Activated T-helper 1 cell treated with anti-CD3 and anti-CD28 coated beads, Interleukin-2, amount 50 U/mL, for 16 hours (primary cell): Measurements from ENCODE around the gene FBXW11.
"Not testable (repeated sequence)": the region's sequence is repeated elsewhere in the genome, so short reads cannot be mapped to it uniquely, and the experiment has no call there.

Experiments
- DNase-seq, 2 donors: peaks; one replicate each; pipeline ENCODE4 v3.0.0-alpha.2; 2020; ENCODE audit warnings: low read depth in 1 of 2, low spot score in 1 of 2

FBXW11 gene

DNA sequence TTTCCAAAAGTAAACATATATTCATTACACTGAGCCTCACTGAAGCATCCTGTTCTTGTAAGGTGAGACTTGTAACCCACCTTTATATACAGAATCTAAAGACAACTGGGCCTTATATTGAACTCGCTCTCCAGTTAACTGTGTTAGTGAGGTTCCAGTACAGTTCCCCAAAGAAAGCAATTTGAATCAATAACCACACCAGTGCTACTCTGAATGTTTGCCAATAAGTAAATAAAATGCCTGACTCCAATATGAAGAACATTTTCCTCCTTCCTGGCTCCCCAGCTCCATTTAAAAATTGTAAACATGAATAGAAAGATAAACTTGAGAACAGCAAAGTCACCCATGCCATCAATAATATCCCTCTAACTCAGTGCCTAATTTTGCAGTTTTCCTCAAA is 50.1 kb downstream of the FBXW11 start:
- DNase-seq = no peak

DNA sequence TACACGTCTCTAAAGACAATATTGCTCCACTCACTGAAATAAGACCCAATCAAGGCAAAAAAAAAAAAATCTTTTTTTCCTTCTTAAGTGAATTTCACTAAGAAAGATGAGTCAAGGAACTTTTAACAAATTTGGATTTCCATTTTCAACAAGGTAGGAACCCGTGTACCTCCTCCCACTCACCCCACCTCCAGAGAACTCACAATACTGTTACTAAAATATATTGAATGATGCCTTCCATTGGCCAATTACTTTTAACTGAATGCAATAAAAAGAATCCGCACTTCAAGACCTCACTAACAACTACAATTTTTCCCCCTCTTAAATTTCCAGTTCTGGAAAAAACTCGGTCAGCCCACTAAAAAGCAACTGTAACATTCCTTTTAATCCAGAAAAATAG is 50.7 kb downstream of the FBXW11 start:
- DNase-seq = no peak

DNA sequence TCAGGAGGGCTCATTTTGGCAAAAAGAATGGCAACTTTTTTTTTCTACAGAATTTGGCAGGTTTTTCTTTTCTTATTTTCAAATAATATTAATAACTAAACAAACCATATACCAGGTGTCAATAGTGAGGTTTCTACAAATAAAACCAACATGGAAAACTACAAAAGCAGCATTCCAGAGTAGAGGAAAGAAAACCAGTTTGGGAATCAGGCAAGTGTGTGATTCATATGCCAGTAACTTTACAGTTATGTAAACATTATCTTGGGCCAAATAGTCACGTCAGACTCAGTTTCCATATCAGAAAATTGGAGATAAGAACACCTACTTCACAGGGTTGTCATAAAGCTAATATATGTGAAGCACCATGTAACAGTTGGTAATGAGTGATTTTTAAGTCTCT is 51.7 kb downstream of the FBXW11 start:
- no peak for DNase-seq

DNA sequence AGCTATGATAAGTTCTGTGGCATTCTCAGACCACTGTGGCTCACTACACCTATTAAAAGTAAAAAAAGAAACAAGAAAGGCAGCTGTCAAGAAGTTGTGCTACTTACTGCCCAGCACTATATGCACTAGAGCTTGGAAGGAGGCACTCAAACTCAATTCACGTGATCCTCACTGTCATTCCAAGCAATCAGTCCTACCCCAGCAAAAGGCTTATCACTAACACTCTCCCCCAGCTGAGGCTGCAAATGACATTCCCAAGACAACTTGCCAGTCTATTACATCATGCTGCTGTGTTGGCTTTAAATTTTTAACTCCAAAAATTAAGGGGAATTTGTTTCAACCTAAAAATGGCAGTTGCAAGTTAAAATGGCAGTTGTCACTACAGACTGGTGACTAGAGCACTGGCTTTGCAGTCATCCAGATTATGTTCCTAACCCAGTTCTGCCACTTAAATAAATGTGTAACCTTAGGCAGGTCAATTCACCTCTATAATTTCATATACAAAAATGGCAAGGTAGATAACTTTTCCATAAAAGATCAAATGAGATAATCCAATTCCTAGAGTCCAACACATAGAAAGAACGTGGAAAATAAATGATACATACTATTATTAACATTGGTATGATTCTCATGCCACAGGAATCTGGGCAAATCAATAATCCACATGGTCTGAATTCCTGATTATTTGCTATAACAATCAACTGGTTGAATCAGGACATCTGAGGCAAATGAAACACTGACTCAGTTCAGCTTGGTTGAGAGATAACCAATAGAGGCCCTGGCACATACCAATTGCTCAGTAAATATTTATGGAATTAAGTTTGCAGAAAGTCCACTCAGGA is 52.4 kb downstream of the FBXW11 start:
- DNase-seq = no peak

DNA sequence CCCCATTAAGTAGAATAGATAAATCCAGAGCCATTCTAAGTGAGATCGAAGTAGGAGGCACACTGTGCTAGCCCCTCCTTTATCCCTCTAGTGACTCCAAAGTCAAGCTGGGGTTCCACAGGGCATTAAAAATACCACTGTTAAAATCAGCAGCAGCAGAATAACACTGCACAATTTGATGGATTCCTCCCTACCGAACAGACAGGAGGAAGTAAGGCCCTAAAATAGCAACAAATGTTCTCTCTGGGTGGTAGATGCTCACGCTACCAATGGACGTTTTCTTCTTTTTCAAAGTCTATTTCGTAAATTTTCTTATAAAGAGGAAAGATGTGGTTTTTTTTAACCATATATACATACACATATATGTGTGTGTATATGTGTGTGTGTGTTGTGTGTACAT is 54.4 kb downstream of the FBXW11 start:
- no peak for DNase-seq

DNA sequence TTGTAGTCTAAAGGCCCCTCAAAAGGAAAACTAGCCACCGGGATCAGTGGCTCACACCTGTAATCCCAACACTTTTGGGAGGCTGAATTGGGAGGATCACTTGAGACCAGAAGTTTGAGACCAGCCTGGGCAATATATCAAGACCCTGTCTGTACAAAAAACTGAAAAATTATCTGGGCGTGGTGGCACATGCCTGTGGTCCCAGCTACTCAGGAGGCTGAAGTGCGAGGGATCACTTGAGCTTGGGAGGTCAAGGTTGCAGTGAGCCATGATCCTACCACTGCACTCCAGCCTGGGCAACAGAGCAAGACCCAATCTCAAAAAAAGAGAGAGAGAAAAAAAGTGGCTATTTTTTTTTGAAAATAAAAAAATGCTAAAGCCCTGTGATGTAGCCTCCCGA is 55.2 kb downstream of the FBXW11 start:
- no peak for DNase-seq

DNA sequence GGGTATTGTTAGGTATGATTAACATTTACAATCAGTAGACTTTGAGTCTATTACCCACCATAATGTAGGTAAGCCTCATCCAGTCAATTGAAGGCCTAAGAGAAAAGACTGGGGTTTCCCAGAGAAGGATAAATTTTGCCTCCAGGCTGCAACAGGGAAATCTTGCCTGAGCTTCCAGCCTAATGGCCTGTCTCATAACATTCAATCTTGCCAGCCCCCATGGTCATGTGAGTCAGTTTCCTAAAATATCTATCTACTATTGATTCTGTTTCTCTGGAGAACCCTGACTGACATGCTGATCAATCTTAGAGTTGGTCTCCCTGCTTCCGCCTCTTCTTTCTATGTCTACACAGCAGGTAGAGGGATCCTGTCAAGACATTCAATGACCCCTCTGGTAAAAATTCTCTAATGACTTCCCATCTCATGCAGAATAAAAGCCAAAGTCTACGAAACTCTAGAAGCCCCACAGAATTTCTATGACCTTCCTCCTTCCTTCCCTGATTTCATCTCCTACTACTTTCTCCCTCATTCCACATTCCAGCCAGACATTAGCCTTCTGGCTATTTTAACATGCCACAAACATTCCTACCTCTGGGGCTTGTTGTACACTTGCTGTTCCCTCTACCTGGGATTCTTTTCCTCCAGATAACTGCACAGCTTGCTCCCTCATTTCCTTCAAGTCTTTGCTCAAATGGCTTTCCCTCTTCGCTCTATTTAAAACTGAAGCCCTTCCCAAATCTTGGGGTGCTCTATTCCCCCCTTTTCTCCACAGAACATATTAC is 60.2 kb downstream of the FBXW11 start:
- no peak for DNase-seq

DNA sequence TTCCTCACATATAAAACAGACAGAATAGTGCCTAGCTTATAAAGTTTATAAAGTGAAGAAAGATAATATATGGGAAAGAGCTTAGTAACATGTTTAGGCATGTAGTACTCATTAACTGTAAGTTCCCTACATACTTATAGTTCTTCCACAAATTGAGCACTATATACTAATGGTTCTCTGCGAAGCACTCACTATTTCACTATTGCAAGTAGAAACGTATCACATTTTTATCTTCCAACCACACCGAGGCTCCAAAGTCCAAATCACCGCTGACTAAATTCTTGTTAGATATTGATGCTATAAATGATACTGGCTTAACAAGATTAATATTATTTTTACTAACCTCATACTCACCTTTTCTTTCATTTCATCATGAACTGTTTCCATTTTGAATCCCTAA is 61.0 kb downstream of the FBXW11 start:
- DNase-seq = no peak

DNA sequence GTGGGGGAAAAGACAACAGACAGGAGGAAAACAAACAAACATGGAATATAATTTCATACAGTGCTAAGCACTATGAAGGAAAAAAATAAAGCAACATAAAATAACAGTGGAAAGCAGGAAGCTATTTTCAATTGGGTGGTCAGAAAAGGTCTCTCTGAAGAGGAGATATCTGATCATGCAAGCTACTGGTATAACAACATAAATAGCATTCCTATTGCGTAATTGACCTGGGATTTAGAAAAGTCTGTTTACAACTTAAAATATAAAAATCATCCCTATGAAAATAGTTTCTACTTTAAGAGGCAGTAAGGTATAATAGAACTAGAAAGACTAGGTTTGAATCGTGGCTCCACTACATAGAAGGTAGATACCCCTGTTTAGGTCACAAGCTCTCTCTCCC is 61.4 kb downstream of the FBXW11 start:
- DNase-seq = no peak

DNA sequence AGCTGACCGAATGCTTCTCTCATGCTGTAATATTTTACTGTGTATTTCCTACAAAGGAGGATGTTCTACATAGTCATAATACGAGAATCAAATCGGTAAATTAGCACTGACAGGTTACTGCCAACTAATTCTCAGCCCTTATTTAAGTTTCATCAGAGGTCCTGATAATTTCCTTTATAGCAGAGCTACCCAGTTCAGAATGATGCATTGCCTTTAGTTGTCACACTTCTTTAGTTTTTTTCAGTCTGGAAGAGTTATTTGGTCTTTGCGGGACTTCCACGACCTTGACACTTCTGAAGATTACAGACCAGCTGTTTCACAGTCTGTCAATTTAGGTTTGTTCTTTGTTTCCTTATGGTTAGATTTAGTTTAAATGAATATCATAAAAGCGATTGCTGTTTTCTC is 64.3 kb downstream of the FBXW11 start:
- not testable (repeated sequence) for DNase-seq

DNA sequence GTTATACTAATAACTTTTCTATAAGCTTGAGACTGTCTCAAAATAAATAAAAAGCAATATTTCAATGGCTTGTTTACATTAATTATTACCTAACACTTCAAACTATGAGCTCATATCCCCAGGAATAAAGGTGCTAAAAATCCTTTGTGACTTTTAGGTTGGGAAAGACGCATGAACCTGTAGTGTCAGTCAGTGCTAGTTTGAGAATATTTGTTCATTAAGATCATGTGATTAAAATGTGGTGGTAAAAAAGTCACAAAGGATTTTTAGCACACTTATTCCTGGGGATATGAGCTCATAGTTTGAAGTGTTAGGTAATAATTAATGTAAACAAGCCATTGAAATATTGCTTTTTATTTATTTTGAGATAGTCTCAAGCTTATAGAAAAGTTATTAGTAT is 64.8 kb downstream of the FBXW11 start:
- not testable (repeated sequence) for DNase-seq

DNA sequence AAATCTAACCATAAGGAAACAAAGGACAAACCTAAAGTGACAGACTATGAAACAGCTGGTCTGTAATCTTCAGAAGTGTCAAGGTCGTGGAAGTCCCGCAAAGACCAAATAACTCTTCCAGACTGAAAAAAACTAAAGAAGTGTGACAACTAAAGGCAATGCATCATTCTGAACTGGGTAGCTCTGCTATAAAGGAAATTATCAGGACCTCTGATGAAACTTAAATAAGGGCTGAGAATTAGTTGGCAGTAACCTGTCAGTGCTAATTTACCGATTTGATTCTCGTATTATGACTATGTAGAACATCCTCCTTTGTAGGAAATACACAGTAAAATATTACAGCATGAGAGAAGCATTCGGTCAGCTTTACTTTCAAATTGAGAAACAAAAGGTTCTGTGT is 65.2 kb downstream of the FBXW11 start:
- DNase-seq = not testable (repeated sequence)

DNA sequence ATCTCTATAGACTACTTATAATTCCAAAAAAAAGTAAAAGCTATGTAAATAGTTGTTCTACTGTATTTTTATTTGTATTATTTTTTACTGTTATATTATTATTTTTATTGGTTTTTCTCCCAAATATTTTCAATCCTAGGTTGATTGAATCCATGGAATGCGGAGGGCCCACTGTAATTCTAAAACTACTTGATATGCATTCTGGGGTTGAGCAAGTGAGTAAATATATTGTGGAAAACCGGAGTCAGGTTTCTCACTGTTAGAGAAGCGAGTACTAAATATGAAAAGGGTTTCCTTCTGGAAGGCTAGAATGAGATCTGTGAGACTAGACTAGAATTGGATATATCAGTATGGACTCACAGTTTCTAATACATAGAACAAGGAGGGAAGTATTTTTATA is 66.5 kb downstream of the FBXW11 start:
- DNase-seq = no peak

DNA sequence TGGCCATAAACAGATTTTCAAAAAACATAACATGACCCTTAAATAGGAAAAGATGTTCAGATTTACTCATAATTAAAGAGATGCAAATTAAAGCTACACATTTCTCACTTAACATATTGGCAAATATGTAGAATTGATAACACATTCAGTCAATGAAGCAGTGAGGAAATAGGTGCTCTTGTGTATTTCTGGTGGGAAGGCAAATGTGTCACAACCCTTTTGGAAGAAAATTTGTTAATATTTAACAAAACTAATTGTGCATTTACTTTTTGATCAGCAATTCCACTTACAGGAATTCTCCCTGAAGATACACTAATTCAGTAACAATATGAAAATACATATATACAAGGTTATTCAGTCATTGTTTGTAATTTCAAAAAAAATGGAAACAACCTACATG is 68.1 kb downstream of the FBXW11 start:
- no peak for DNase-seq

DNA sequence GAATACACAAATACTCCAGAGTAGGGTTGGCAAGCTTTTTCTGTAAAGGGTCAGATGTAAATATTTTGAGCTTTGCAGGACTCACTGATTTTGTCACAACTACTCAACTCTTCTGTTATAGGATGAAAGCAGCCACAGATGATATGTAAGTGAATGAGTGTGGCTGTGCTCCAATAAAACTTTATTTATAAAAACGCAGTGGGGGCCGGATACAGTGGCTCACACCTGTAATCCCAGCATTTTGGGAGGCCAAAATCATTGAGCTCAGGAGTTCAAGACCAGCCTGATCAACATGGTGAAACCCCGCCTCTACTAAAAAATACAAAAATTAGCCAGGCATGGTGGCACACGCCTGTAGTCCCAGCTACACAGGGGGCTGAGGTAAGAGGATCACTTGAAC is 69.1 kb downstream of the FBXW11 start:
- no peak for DNase-seq

DNA sequence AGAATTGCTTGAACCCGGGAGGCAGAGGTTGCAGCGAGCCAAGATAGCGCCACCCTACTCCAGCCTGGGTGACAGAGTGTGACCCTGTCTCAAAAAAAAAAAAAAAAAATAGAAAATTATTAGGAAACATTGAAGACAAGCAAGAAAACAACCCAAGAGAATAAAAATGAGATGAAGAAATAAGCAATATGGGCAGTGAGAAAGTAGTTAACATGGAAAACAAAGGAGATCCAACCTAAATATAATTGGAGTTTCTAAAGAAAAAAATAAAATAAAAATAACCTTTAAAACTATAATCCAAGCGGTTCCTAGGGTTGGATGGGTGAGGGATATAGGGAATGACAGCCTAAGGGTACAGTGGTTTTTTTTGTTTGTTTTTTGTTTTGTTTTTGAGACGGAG is 71.9 kb downstream of the FBXW11 start:
- DNase-seq = no peak

DNA sequence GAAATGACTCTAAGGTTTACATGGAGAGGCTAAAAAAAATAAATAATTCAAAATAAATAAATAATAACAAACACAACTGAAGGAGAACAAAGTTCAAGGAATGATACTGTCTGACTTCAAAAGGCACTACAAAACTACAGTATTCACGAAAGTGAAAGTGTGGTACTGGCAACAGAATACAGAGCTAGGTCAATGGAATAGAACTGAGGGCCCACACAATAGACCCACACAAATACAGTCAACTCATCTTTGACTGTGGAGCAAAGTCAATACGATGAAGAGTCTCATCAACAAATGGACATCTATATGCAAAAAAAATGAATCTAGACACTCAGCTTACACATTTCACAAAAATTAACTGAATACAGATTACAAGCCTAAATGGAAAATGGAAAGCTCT is 75.3 kb downstream of the FBXW11 start:
- DNase-seq = no peak

DNA sequence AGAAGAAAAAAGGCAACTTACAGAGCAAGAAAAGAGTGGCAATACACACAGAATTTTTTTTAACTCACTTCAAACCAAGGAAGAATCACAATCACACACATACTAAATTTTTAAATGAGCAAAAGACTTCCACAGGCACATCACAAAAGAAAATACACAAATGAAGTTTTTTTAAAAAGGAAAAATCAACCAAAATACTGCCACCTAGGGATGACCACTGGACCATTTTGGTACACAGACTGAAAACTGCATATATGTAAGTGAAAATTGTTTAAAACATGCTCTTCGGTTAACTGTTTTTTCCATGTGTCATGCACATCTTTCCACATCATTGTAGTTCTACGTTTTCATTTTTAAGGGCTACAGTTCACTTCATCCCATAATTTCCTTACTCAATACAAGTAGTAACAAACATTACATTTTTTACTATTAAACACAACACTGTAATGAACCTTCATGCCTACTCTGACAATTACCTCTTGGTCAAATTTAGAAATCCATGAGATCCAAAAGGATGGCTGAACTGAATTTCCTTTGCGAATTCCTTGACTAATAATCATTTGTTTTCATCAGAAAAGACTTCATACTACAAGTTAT is 79.0 kb downstream of the FBXW11 start:
- DNase-seq = no peak

DNA sequence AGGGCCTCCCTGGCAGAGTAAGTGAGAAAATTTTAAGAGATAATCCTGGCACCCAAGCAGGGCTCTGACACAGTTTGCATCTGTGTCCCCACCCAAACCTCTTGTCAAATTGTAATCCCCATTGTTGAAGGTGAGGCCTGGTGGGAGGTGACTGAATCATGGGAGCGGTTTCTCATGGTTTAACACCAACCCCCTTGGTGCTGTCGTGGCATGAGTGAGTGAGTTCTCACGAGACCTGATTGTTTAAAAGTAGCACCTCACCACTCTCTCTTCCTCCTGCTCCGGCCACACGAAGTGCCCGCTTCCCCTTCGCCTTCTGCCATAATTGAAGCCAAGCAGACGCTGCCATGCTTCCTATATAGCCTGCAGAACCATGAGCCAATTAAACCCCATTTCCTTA is 80.1 kb downstream of the FBXW11 start:
- no peak for DNase-seq

DNA sequence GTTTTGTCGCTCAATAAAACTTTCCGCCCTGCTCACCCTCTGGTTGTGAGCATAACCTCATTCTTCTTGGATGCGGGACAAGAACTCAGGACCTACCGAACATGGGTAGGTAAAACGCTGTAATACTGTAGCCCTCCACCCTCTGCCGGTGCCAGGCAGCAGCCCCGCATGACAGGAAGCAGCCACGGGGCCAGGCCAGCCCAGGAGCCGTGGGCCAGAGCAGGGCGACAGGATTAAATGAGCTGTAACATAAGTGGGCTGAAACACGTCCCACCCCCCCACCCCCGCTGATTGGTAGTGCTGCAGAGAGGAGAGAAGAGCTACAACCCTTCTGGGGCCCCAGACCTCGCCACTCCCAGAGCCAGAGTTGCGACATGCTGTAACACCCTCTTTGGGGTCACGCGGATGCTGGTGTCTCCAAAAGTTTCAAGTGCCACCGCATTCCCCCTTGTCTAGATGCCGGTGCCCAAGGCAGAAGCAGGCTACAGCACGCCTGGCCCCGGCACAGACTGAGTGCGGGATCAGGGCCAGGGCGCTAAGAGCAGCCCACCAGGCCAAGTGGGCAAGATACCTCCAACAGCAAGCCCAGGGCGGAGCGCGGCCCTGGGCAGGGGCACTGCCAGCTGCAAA is 81.8 kb downstream of the FBXW11 start:
- DNase-seq = no peak

DNA sequence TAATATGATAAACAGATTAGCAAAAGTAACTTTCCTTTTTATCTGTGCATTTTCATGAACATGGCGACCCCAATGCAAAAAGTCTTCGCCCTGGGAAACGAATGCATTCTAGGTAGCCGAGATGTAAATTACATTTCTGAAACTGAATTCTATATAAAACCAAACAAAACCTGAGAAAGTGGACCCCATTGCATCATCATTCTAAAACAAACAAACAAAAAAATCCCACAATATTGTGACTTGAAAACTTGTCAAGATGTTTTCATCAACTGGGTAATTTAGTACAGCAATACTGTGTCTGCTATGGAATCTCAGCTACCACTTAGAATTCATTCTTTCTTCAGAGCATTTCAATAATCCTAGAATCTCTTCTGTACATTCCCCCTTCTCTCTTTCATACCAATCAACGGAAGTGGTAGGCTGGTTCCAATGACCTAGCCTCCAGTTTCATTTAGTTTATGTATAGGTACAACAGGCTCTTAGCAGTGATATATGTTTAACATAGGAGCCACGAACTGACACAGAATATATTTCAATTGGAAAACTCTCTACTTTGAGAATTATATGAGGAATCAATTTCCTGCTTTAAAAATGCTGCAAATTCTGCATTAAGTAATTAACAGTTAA is 85.6 kb downstream of the FBXW11 start:
- no peak for DNase-seq
